ENCODE results near the gene CNTFR. TPM values are rescaled to one million over a fixed set of nuclear protein-coding genes. Genes with fewer than 3 reads are reported as not detected.
"Not testable (repeated sequence)": the region's sequence is repeated elsewhere in the genome, so short reads cannot be mapped to it uniquely, and the experiment has no call there.

CNTFR gene
- total and polyA plus RNA-seq, 9 donors, result 22.1 to 88.6 (median 61.2) TPM

DNA sequence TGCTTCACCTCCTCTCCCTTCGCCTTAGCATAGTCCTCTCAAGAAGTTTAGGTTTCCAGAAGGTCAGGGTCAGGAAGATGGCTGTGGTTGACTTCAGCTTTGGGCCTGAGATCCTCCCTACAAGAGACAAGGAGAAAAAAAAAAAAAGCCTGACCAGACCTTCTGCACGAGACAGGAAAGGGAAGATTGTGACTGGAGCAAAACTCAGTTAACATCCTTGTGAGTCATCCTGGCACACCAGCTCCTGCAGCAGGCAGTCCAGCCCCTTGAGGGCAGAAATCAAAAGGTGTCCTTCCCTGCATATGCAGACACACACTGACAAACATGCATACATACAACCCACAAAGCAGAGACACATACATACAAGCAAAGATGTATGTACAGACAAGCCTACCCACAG, 48.7 kb downstream of the CNTFR start:
- no CpG with 5 or more reads among the region's 2 CpGs for WGBS (ENCODE audit: insufficient coverage)
- H3K4me1 ChIP-seq (ENCODE audit: control insufficient read depth, insufficient read depth, low read length), result no peaks in the 10 kb centered on the region
- H3K4me3 ChIP-seq (ENCODE audit: low read length), result no peak overlapping the region
- peaks cover 14% of the 10 kb centered on the region for H3K27me3 ChIP-seq (ENCODE audit: control insufficient read depth, insufficient read depth, low read length)
- peaks cover 3% of the 10 kb centered on the region for H3K9me3 ChIP-seq (replicated peaks; ENCODE audit: control insufficient read depth, low read depth, low read length)
- H3K36me3 ChIP-seq (ENCODE audit: control insufficient read depth, insufficient read depth, low read length), result no peaks in the 10 kb centered on the region
- H3K27ac ChIP-seq (ENCODE audit: low read length), result no peak overlapping the region
- DNase-seq, result no peak

DNA sequence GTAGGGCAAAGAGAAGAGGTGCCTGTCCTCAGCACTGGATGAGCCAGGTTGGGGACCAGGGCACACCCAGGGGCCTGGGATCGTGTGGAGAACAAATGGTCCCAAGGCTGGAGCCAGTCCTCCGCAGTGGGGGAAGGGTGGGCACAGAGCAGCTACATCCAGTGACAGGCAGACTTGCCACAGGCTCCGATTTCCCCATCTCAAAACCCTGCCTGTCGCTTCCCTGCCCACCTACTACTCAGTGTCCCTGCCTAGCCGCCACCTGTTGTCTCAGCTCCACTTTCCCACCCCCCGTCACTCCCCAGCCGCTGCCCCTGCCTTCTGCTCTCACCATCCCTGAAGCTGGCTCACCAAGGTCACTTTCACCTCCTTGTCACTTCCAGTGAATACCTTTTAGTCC, 52.8 kb downstream of the CNTFR start:
- Histone ChIP-seq H3K27ac (ENCODE audit: low read length) (no peak overlapping the region), H3K36me3 (ENCODE audit: control insufficient read depth, insufficient read depth, low read length) (no peaks in the 10 kb centered on the region), H3K27me3 (ENCODE audit: control insufficient read depth, insufficient read depth, low read length) (peaks cover 9% of the 10 kb centered on the region), H3K4me3 (ENCODE audit: low read length) (no peak overlapping the region), H3K4me1 (ENCODE audit: control insufficient read depth, insufficient read depth, low read length) (no peaks in the 10 kb centered on the region), H3K9me3 (replicated peaks; ENCODE audit: control insufficient read depth, low read depth, low read length) (no peaks in the 10 kb centered on the region)
- 43% methylated on average over 6 of the region's 7 CpGs for WGBS (ENCODE audit: insufficient coverage)
- DNase-seq, result no peak

DNA sequence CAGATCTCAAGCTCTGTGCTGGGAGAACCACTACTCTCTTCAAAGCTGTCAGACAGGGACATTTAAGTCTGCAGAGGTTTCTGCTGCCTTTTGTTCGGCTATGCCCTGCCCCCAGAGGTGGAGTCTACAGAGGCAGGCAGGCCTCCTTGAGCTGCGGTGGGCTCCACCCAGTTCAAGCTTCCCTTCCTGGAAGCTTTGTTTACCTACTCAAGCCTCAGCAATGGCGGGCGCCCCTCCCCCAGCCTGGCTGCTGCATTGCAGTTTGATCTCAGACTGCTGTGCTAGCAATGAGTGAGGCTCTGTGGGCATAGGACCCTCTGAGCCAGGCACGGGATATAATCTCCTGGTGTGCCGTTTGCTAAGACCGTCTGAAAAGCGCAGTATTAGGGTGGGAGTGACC, 57.5 kb downstream of the CNTFR start:
- not testable (repeated sequence) for H3K27me3 ChIP-seq (ENCODE audit: control insufficient read depth, insufficient read depth, low read length); H3K36me3 ChIP-seq (ENCODE audit: control insufficient read depth, insufficient read depth, low read length); H3K4me1 ChIP-seq (ENCODE audit: control insufficient read depth, insufficient read depth, low read length); H3K27ac ChIP-seq (ENCODE audit: low read length); DNase-seq; H3K4me3 ChIP-seq (ENCODE audit: low read length); H3K9me3 ChIP-seq (replicated peaks; ENCODE audit: control insufficient read depth, low read depth, low read length)
- WGBS (ENCODE audit: insufficient coverage), result 92% methylated on average over 4 of the region's 8 CpGs

DNA sequence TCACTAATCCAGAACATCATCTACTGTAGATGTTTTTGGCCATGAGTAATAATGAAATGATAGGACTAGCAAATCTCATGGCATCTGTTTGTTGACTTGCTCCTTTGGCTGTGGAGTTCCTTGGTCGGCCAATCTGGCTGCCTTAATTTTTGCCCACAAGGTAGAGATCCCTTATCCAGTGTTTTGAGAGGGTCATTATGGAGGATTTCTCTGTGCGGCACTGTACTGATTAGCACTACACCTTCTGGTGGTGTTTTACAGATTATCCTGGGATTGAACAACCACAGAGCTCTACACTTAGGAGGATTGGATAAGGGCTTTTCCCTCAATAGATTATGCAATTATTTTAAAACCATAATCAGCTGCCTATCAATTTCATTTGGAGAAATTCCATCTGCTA, 63.5 kb downstream of the CNTFR start:
- no peak for DNase-seq
- Histone ChIP-seq H3K27ac (ENCODE audit: low read length) (no peak overlapping the region), H3K4me1 (ENCODE audit: control insufficient read depth, insufficient read depth, low read length) (peaks cover 11% of the 10 kb centered on the region), H3K27me3 (ENCODE audit: control insufficient read depth, insufficient read depth, low read length) (peaks cover 32% of the 10 kb centered on the region), H3K9me3 (replicated peaks; ENCODE audit: control insufficient read depth, low read depth, low read length) (no peaks in the 10 kb centered on the region), H3K36me3 (ENCODE audit: control insufficient read depth, insufficient read depth, low read length) (no peaks in the 10 kb centered on the region), H3K4me3 (ENCODE audit: low read length) (no peak overlapping the region)
- no CpG with 5 or more reads among the region's 2 CpGs for WGBS (ENCODE audit: insufficient coverage)

DNA sequence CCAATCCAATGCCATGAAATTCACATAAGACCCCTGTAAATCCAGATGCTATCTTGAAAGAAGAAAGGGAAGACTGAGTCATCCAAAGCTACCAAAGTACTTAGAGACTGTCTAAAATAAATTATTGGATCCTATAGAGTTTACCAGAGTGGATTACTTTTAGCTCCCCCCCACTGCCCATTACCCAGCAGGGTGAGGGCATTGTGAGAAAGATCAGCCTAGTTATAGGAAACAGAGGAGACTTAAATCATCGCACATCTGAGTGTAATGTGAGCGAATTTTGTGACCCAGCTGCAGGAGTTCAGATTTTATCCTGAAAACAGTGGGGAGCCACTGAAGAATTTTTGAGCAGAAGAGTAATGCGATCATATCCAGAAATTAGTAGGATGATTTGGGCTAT, 65.2 kb downstream of the CNTFR start:
- no peaks in the 10 kb centered on the region for H3K36me3 ChIP-seq (ENCODE audit: control insufficient read depth, insufficient read depth, low read length)
- H3K27ac ChIP-seq (ENCODE audit: low read length), result no peak overlapping the region
- DNase-seq, result no peak
- H3K27me3 ChIP-seq (ENCODE audit: control insufficient read depth, insufficient read depth, low read length), result peaks cover 32% of the 10 kb centered on the region
- H3K4me1 ChIP-seq (ENCODE audit: control insufficient read depth, insufficient read depth, low read length), result peaks cover 24% of the 10 kb centered on the region
- 72% methylated on average over 3 of the region's 3 CpGs for WGBS (ENCODE audit: insufficient coverage)
- H3K9me3 ChIP-seq (replicated peaks; ENCODE audit: control insufficient read depth, low read depth, low read length), result no peaks in the 10 kb centered on the region
- no peak overlapping the region for H3K4me3 ChIP-seq (ENCODE audit: low read length)

DNA sequence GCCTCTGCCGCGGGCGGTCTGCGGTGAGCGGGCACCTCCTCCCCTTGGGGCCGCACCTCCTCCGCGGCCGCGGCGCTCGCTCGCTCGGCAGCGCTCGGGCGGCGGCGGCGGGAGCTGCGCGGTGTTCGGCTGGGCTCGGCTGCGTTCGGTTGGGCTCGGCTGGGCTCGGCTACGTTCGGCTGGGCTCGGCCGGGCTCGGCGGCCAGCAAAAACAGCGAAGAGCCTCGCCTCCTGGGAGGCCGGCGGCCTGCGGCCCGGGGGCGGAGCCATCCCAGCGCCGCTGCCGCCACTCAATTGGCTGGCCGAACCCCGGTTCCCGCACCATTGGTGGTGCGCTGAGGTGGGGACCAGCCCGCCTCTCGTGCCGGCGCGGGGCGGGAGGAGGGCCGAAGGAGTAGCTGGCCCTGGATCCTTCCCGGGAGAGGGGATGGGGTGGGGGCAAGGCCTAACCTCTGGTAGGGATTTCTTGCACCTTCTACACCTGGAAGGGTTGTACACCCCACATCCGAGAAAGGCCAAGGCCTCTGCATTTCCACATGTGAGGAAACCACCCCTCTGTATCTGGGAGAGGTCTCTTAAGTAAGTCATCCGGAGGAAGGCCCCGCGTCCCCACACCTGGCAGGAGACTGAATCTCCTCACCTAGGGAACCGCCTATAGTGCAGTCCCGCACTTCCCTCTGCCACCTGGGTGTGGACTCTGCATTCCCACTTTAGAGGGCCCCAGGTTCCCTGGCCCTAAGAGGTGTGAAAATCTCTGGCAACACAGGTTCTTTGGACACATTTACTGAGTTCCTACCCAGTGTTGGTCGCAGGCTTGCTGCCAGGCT, 66.3 kb downstream of the CNTFR start, which contains the start of gene ENHO:
ENHO (minus strand) TSS at position 20 of the 827 bp plus-strand sequence. CDS start 1,295 bp downstream, outside the sequence.
- Histone ChIP-seq H3K9me3 (replicated peaks; ENCODE audit: control insufficient read depth, low read depth, low read length) (no peaks in the 10 kb centered on the region), H3K27me3 (ENCODE audit: control insufficient read depth, insufficient read depth, low read length) (peaks cover 32% of the 10 kb centered on the region), H3K36me3 (ENCODE audit: control insufficient read depth, insufficient read depth, low read length) (no peaks in the 10 kb centered on the region), H3K4me1 (ENCODE audit: control insufficient read depth, insufficient read depth, low read length) (peaks cover 34% of the 10 kb centered on the region), H3K4me3 (ENCODE audit: low read length) (peak within 1 kb of the TSS; percentile 35), H3K27ac (ENCODE audit: low read length) (no peak within 1 kb of the TSS)
- WGBS (ENCODE audit: insufficient coverage), result 2% methylated on average over 59 of the region's 63 CpGs
- peak; percentile 95 for DNase-seq

DNA sequence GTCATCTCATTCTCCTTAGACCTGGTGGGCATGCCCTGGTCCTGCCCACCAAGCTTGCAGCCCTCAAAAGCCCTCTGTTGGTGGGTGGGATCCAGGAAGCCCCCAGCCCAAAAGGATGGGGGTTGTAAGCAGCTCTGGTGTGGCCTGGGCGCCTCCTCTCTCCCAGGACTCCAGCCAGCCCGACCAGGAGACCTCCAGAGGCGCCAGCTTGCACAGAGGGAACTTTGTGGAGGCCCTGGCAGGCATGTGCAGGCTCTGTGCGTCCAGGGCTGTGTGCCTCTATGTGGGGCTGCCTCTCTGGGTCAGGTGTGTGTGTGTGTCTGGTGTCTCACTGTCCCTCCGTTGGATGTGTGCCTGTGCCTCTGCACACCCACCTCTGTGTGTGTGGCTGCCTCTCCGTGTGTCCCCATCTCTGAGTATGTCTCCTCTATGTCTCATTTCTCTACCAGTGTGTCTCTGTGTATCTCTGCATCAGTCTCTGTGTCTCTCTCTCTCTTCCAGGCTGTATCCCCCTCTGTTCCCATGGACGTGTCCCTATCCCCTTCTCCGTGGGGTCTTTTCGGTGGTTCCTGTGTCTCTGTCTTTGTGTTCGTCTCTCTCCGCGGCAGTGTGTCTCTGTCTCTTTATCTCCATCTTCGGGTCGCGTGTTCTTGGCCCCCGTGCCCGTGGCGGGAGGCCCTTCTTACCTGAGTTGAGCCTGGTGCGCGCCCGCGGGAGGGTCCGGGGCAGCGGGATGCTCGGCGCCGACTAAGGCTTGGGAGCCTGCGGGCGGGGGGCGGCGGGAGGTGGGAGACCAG, 67.2 kb downstream of the CNTFR start:
- Histone ChIP-seq H3K4me3 (ENCODE audit: low read length) (peak overlapping the region; percentile 33), H3K27me3 (ENCODE audit: control insufficient read depth, insufficient read depth, low read length) (peaks cover 32% of the 10 kb centered on the region), H3K36me3 (ENCODE audit: control insufficient read depth, insufficient read depth, low read length) (no peaks in the 10 kb centered on the region), H3K4me1 (ENCODE audit: control insufficient read depth, insufficient read depth, low read length) (peaks cover 43% of the 10 kb centered on the region), H3K27ac (ENCODE audit: low read length) (no peak overlapping the region), H3K9me3 (replicated peaks; ENCODE audit: control insufficient read depth, low read depth, low read length) (no peaks in the 10 kb centered on the region)
- peak; percentile 30 for DNase-seq
- WGBS (ENCODE audit: insufficient coverage), result 7% methylated on average over 28 of the region's 31 CpGs

DNA sequence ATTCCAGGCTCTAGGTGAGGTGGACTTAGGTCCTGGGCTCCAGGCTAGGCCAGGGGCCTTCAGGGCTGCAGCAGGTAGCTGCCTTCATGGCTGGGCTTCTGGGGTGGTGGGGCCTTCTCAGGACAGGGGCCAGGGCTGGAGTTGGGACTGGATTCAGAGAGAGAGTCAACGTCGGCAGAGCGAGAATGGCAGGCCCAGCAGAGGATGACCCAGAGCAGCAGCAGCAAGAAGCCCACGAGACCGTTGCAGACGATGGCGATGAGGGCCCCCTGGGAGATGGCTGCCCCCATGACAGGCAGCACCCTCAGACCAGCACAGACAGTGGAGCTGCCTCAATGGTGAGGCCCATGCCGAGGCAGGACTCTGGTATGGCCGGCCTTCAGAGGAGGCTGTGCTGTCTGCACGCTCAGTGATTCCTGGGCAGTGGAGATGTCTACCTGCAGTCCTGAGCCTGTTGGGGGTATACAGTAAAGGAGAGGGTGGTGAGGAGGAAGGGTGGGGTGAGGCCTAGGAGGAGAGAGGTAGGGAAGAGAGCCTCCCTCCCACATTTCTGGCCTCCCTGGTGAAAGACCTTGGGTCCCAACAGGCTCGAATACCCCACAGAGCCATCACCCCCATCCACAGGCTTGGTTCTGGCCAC, 68.0 kb downstream of the CNTFR start:
- Histone ChIP-seq H3K36me3 (ENCODE audit: control insufficient read depth, insufficient read depth, low read length) (no peaks in the 10 kb centered on the region), H3K27me3 (ENCODE audit: control insufficient read depth, insufficient read depth, low read length) (peaks cover 32% of the 10 kb centered on the region), H3K27ac (ENCODE audit: low read length) (no peak overlapping the region), H3K4me1 (ENCODE audit: control insufficient read depth, insufficient read depth, low read length) (peaks cover 43% of the 10 kb centered on the region), H3K9me3 (replicated peaks; ENCODE audit: control insufficient read depth, low read depth, low read length) (no peaks in the 10 kb centered on the region), H3K4me3 (ENCODE audit: low read length) (no peak overlapping the region)
- 94% methylated on average over 9 of the region's 11 CpGs for WGBS (ENCODE audit: insufficient coverage)
- no peak for DNase-seq

DNA sequence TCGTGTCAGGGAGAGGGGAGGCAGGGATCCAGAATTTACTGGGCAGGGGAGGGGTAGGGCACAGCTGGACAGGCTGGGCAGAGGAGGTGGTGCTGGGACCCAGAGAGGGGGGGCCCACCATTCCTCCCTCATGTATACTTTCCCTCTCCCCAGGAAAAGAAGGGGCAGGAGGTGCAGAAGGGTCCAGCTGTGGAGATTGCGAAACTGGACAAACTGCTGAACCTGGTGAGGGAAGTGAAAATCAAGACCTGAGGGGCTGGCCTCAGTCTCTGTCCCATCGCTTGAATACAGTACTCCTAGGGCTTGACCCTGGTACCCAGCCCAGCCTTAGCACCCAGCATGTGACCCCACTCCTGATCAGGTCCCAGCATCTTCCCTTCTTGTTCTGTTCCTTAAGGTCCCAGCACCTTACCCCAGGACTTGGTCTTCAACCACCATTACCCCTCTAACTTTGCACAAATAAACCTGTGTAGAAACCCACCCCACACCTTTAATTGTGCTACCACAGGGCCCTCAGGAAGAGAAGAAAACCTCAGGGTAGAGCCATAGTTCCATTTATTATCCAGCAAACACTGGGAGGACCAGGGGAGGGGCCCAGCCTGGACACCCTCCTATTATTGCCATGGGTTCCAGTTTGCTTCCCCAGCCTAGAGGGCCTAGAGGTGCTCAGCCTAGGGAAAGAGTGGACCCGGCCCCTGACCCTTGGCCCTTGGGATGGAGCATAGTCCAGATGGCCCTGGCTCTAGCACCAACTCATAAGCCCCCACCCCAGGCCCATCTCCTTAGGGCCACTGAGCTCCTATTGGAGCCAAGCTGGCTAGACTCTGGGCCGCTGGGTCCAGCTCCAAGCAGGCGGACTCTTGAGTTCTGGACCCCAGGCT, 68.8 kb downstream of the CNTFR start:
- H3K4me3 ChIP-seq (ENCODE audit: low read length), result no peak overlapping the region
- peaks cover 29% of the 10 kb centered on the region for H3K27me3 ChIP-seq (ENCODE audit: control insufficient read depth, insufficient read depth, low read length)
- no peak overlapping the region for H3K27ac ChIP-seq (ENCODE audit: low read length)
- no peak for DNase-seq
- no peaks in the 10 kb centered on the region for H3K36me3 ChIP-seq (ENCODE audit: control insufficient read depth, insufficient read depth, low read length)
- H3K9me3 ChIP-seq (replicated peaks; ENCODE audit: control insufficient read depth, low read depth, low read length), result no peaks in the 10 kb centered on the region
- WGBS (ENCODE audit: insufficient coverage), result 76% methylated on average over 6 of the region's 6 CpGs
- peaks cover 43% of the 10 kb centered on the region for H3K4me1 ChIP-seq (ENCODE audit: control insufficient read depth, insufficient read depth, low read length)

Measured in muscle of leg (tissue), 11 donors.